Adrenal gland (tissue), 12 donors: ENCODE data around the gene AHRR. TPM values are rescaled to one million over a fixed set of nuclear protein-coding genes. Genes with fewer than 3 reads are reported as not detected.

Source experiments
- DNase-seq, 7 donors: peaks; one replicate each; pipeline ENCODE4 v3.0.0-alpha.2; 2019 to 2020
- H3K27ac ChIP-seq, 5 donors: fragments of 200-600 bp; sonication (generic) in 4 of 5; 1 replicate in 3 of 5; 2 replicates in 2 of 5; pipeline versions ENCODE4 v1.5.1 to v1.8.0; 2016 to 2020; ENCODE audit warnings: mild to moderate bottlenecking in 1 of 5
- H3K27me3 ChIP-seq: fragments of 200-600 bp; 2 replicates; pipeline ENCODE4 v1.8.0; 2021
- H3K36me3 ChIP-seq, 2 donors: fragments of 200-600 bp; replicated peaks in 1 of 2; 1 replicate in 1 of 2; 2 replicates in 1 of 2; pipeline versions ENCODE4 v1.5.1 to v1.8.0; 2018 to 2022
- H3K4me1 ChIP-seq, 2 donors: fragments of 200-600 bp; replicated peaks in 1 of 2; 1 replicate in 1 of 2; 2 replicates in 1 of 2; pipeline versions ENCODE4 v1.5.1 to v1.8.0; 2018 to 2021
- H3K4me3 ChIP-seq, 4 donors: fragments of 200-600 bp; sonication (generic) in 3 of 4; one replicate each; pipeline ENCODE4 v1.5.1; 2016 to 2018
- H3K9me3 ChIP-seq, 3 donors: fragments of 200-600 bp; sonication (generic) in 1 of 3; replicated peaks in 1 of 3; 1 replicate in 2 of 3; 2 replicates in 1 of 3; pipeline versions ENCODE4 v1.5.1 to v1.8.0; 2016 to 2021
- CTCF ChIP-seq, 6 experiments: fragments of 450-650 bp in 4 of 6; fragments of 200-600 bp in 2 of 6; sonication (generic) in 1 of 6; IDR thresholded peaks; 1 replicate in 5 of 6; 2 replicates in 1 of 6; pipeline versions ENCODE4 v1.5.1 to v1.8.0; 2016 to 2021; ENCODE audit warnings: antibody characterized with exemption in 6 of 6, mild to moderate bottlenecking in 2 of 6, moderate library complexity in 1 of 6
- POLR2A ChIP-seq, 2 donors: fragments of 450-650 bp; IDR thresholded peaks; one replicate each; pipeline ENCODE4 v1.6.1; 2017; ENCODE audit warnings: antibody characterized with exemption in 2 of 2, mild to moderate bottlenecking in 2 of 2, moderate library complexity in 1 of 2
- WGBS, 4 donors: extraction: QIAGEN DNeasy Blood & Tissue Kit in 2 of 4; methylation state at CpG; one replicate each; pipeline versions ENCODE4 v1.1.5 to v1.1.7; 2013 to 2017; 5-methylcytosine and 5-hydroxymethylcytosine counted together
- intact Hi-C, 2 donors: fragments of 100-400 bp; cut with DNase I; formaldehyde crosslinking; loops; one replicate each; pipeline versions ENCODE4 v1.14.1 to v1.15.0; 2022 to 2023
- polyA plus RNA-seq, 3 donors: library from polyadenylated mRNA; stranded (reverse); fragments of 200-250 nt in 2 of 3; fragments of 350-450 nt in 1 of 3; fragmentation: Illumina TruSeq in 1 of 3; extraction: RNeasy Lipid Tissue Mini Kit (QIAGEN cat#74804) in 1 of 3; gene quantifications; one replicate each; pipeline ENCODE4 v1.2.3, GENCODE V29; 2013 to 2014
- total RNA-seq, 9 donors: library from RNA; depleted of rRNA in 4 of 9; stranded (reverse); fragments of >200 nt in 4 of 9; fragments of 120-200 nt in 1 of 9; fragmentation: NEBNext Ultra II Directional in 1 of 9; extraction: Animal tissue kit (Norgen Biotek cat#: 25700) in 1 of 9; gene quantifications; one replicate each; pipeline versions ENCODE4 v1.1.0 to v1.2.4, GENCODE V29; 2013 to 2023
- donor health status: healthy with polysubstance abuse.
- donor health status: Bipolar disorder and iron deficiency.
- donor health status: DM: yes; HTN: yes; CAD: no.
- donor health status: DM: no; HTN: no; CAD: no.
- donor health status: DM: no; HTN: no; CAD: no.
- donor health status: DM: yes; HTN: yes; CAD: no.

AHRR gene
- total and polyA plus RNA-seq, 12 donors = 0.17 to 3.6 (median 0.99) TPM

GRCh38 chr5:407051-407450 lies 85.5 kb downstream of the AHRR start:
- intact Hi-C loops = no loop called here
- H3K9me3 ChIP-seq = no peaks in the 10 kb centered on the region
- no peak for DNase-seq
- TF ChIP-seq POLR2A (IDR thresholded peaks at IDR 0.05) (no peak), CTCF (IDR thresholded peaks at IDR 0.05) (no peak)
- WGBS, 4 donors = 80 to 85% (median 83%) methylated on average over 6 of the region's 6 CpGs
- H3K4me3 ChIP-seq = no peak overlapping the region
- H3K27me3 ChIP-seq = no peaks in the 10 kb centered on the region
- no peaks in the 10 kb centered on the region for H3K4me1 ChIP-seq
- H3K27ac ChIP-seq = no peak overlapping the region
- no peaks in the 10 kb centered on the region for H3K36me3 ChIP-seq

GRCh38 chr5:407801-408268 lies 86.3 kb downstream of the AHRR start:
- DNase-seq = peak in 1 of 7 donors; percentile 40
- intact Hi-C loops = no loop called here
- TF ChIP-seq POLR2A (IDR thresholded peaks at IDR 0.05) (no peak), CTCF (IDR thresholded peaks at IDR 0.05) (no peak)
- Histone ChIP-seq H3K36me3 (no peaks in the 10 kb centered on the region), H3K27me3 (no peaks in the 10 kb centered on the region), H3K4me1 (no peaks in the 10 kb centered on the region), H3K27ac (no peak overlapping the region), H3K4me3 (no peak overlapping the region), H3K9me3 (no peaks in the 10 kb centered on the region)
- 87 to 89% (median 88%) methylated on average over 5 to 8 of the region's 8 CpGs for WGBS, 4 donors

DNA sequence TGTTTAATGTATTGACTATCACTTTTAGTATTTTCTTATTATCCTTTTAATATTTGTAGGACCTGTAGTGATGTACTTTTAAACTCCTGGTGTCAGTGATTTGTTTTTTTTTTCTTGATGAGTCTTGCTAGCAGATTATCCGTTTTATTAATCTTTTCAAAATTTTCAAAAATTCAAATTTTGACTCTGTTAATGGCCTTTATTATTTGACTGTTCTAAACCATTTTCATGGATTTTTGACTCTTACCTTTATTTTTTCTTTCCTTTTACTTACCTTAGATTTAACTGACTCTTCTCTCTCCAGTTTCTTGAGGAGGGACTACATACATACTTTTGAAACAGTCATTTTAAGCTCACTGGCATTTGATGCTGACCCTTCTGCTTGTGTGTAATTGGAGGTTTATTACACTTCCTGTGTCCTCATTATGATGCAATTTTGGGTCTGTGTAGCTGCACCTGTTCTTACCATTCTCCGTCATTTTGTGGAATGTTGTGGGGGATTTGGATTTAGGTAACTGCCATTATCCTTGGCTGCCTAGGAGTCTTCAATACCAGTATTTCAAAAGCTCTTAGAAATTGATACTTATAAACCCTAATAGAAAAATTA lies 89.5 kb downstream of the AHRR start:
- H3K4me3 ChIP-seq = no peak overlapping the region
- no peak for TF ChIP-seq CTCF (IDR thresholded peaks at IDR 0.05)
- no peak for TF ChIP-seq POLR2A (IDR thresholded peaks at IDR 0.05)
- WGBS, 4 donors = 80 to 91% (median 86%) methylated on average over 2 of the region's 2 CpGs
- intact Hi-C loops = no loop called here
- H3K27ac ChIP-seq = no peak overlapping the region
- no peak for DNase-seq
- H3K27me3 ChIP-seq = no peaks in the 10 kb centered on the region
- H3K4me1 ChIP-seq = peaks cover 5 to 12% of the 10 kb centered on the region in 2 donors
- no peaks in the 10 kb centered on the region for H3K9me3 ChIP-seq
- no peaks in the 10 kb centered on the region for H3K36me3 ChIP-seq

GRCh38 chr5:411728-412127 lies 90.2 kb downstream of the AHRR start:
- Histone ChIP-seq H3K4me1 (peaks cover 8 to 13% of the 10 kb centered on the region in 2 donors), H3K36me3 (no peaks in the 10 kb centered on the region), H3K27ac (no peak overlapping the region), H3K4me3 (no peak overlapping the region), H3K27me3 (no peaks in the 10 kb centered on the region), H3K9me3 (no peaks in the 10 kb centered on the region)
- DNase-seq = peak in 1 of 7 donors; percentile 2
- TF ChIP-seq POLR2A (IDR thresholded peaks at IDR 0.05) (no peak), CTCF (IDR thresholded peaks at IDR 0.05) (no peak)
- intact Hi-C loops = no loop called here
- WGBS, 4 donors = 75 to 90% (median 86%) methylated on average over 8 to 13 of the region's 13 CpGs
